SK-N-MC (cell line): ENCODE measurements around the gene ABCA6.

Experiments used
- DNase-seq: peaks from one replicate; pipeline ENCODE4 v3.0.0-alpha.2; 2011; ENCODE audit warnings: low read depth, low spot score
- H3K27ac ChIP-seq: fragments of 200-600 bp; sonication (generic); 2 replicates; pipeline ENCODE4 v1.5.1; 2016; ENCODE audit warnings: mixed run types
- H3K36me3 ChIP-seq: fragments of 200-600 bp; sonication (generic); 2 replicates; pipeline ENCODE4 v1.6.1; 2017; ENCODE audit warnings: antibody characterized with exemption, low read length, mixed read lengths; ENCODE audit not compliant: insufficient read depth
- H3K4me3 ChIP-seq: fragments of 200-600 bp; sonication (generic); 2 replicates; pipeline ENCODE4 v1.5.1; 2016
- H3K9ac ChIP-seq: fragments of 200-600 bp; sonication (generic); 2 replicates; pipeline ENCODE4 v1.8.0; 2017; ENCODE audit warnings: mixed run types, mixed read lengths; ENCODE audit not compliant: insufficient read length
- H3K9me3 ChIP-seq: fragments of 200-600 bp; sonication (generic); 2 replicates; pipeline ENCODE4 v1.6.1; 2017; ENCODE audit warnings: low read depth, mild to moderate bottlenecking, antibody characterized with exemption, low read length, moderate library complexity, mixed read lengths
- EZH2 ChIP-seq: fragments of 200-600 bp; sonication (generic); IDR thresholded peaks from one replicate; pipeline ENCODE4 v1.6.1; 2017; ENCODE audit warnings: antibody characterized with exemption
- FOXP2 ChIP-seq: optimal IDR thresholded peaks from 2 replicates; pipeline ENCODE3; 2011; ENCODE audit warnings: mild to moderate bottlenecking, moderate library complexity; ENCODE audit not compliant: insufficient read depth; ENCODE audit errors: extremely low read length, control extremely low read depth
- POLR2AphosphoS5 ChIP-seq: IDR thresholded peaks from 2 replicates; pipeline ENCODE4 v1.6.1; 2012; ENCODE audit warnings: mild to moderate bottlenecking, low read depth, low read length, borderline replicate concordance

Gene ABCA6

GRCh38 chr17:69122065-69122464 lies 19.6 kb downstream of the ABCA6 start:
- Histone ChIP-seq H3K9me3 (no peaks in the 10 kb centered on the region), H3K4me3 (no peak overlapping the region), H3K36me3 (no peaks in the 10 kb centered on the region), H3K9ac (no peak overlapping the region), H3K27ac (no peak overlapping the region)
- DNase-seq, result no peak
- TF ChIP-seq FOXP2 (no peak), POLR2AphosphoS5 (no peak), EZH2 (no peak)

- Histone ChIP-seq H3K4me3 (no peak overlapping the region), H3K36me3 (no peaks in the 10 kb centered on the region), H3K9me3 (no peaks in the 10 kb centered on the region), H3K9ac (no peak overlapping the region), H3K27ac (no peak overlapping the region)
- TF ChIP-seq FOXP2 (no peak), POLR2AphosphoS5 (no peak), EZH2 (no peak)
- DNase-seq, result no peak
Measured at GRCh38 chr17:69117855-69118784, 23.6 kb downstream of the ABCA6 start.

- H3K4me3 ChIP-seq, result no peak overlapping the region
- H3K27ac ChIP-seq, result no peak overlapping the region
- H3K9me3 ChIP-seq, result no peaks in the 10 kb centered on the region
- no peak for DNase-seq
- no peak overlapping the region for H3K9ac ChIP-seq
- TF ChIP-seq FOXP2, result no peak
- no peak for TF ChIP-seq EZH2
- TF ChIP-seq POLR2AphosphoS5, result no peak
- H3K36me3 ChIP-seq, result no peaks in the 10 kb centered on the region
Measured at GRCh38 chr17:69111794-69112193, 29.9 kb downstream of the ABCA6 start.

GRCh38 chr17:69105907-69106730 lies 35.6 kb downstream of the ABCA6 start:
- DNase-seq, result no peak
- TF ChIP-seq POLR2AphosphoS5 (no peak), FOXP2 (no peak), EZH2 (no peak)
- Histone ChIP-seq H3K9me3 (no peaks in the 10 kb centered on the region), H3K36me3 (no peaks in the 10 kb centered on the region), H3K4me3 (no peak overlapping the region), H3K27ac (no peak overlapping the region), H3K9ac (no peak overlapping the region)

- Histone ChIP-seq H3K4me3 (no peak overlapping the region), H3K9ac (no peak overlapping the region), H3K36me3 (no peaks in the 10 kb centered on the region), H3K9me3 (no peaks in the 10 kb centered on the region), H3K27ac (no peak overlapping the region)
- TF ChIP-seq EZH2 (no peak), FOXP2 (no peak)
- DNase-seq, result no peak
Measured at GRCh38 chr17:69103557-69104233, 38.0 kb downstream of the ABCA6 start.

GRCh38 chr17:69098625-69099024 lies 43.1 kb downstream of the ABCA6 start:
- Histone ChIP-seq H3K9me3 (no peaks in the 10 kb centered on the region), H3K4me3 (no peak overlapping the region), H3K27ac (no peak overlapping the region), H3K9ac (no peak overlapping the region), H3K36me3 (no peaks in the 10 kb centered on the region)
- TF ChIP-seq POLR2AphosphoS5, result no peak
- no peak for TF ChIP-seq FOXP2
- TF ChIP-seq EZH2, result no peak
- DNase-seq, result no peak

GRCh38 chr17:69096541-69096940 lies 45.2 kb downstream of the ABCA6 start:
- H3K36me3 ChIP-seq, result no peaks in the 10 kb centered on the region
- TF ChIP-seq FOXP2 (no peak), EZH2 (no peak), POLR2AphosphoS5 (no peak)
- H3K27ac ChIP-seq, result no peak overlapping the region
- H3K9me3 ChIP-seq, result no peaks in the 10 kb centered on the region
- H3K4me3 ChIP-seq, result no peak overlapping the region
- DNase-seq, result no peak
- no peak overlapping the region for H3K9ac ChIP-seq

GRCh38 chr17:69093995-69094394 lies 47.7 kb downstream of the ABCA6 start:
- TF ChIP-seq POLR2AphosphoS5 (no peak), FOXP2 (no peak), EZH2 (no peak)
- Histone ChIP-seq H3K9me3 (no peaks in the 10 kb centered on the region), H3K9ac (no peak overlapping the region), H3K36me3 (no peaks in the 10 kb centered on the region), H3K27ac (no peak overlapping the region), H3K4me3 (no peak overlapping the region)
- no peak for DNase-seq
